Hippocampal formation (tissue), 2 donors: ENCODE measurements around the gene SYF2.

ENCODE experiments used
- DNase-seq, 2 donors: peaks; one replicate each; lab custom pipeline; 2025; lab: John Stamatoyannopoulos, UW

The SYF2 gene

GRCh38 chr1:25184001-25184762 is 48.1 kb downstream of the SYF2 start:
- DNase-seq: no peak

DNA sequence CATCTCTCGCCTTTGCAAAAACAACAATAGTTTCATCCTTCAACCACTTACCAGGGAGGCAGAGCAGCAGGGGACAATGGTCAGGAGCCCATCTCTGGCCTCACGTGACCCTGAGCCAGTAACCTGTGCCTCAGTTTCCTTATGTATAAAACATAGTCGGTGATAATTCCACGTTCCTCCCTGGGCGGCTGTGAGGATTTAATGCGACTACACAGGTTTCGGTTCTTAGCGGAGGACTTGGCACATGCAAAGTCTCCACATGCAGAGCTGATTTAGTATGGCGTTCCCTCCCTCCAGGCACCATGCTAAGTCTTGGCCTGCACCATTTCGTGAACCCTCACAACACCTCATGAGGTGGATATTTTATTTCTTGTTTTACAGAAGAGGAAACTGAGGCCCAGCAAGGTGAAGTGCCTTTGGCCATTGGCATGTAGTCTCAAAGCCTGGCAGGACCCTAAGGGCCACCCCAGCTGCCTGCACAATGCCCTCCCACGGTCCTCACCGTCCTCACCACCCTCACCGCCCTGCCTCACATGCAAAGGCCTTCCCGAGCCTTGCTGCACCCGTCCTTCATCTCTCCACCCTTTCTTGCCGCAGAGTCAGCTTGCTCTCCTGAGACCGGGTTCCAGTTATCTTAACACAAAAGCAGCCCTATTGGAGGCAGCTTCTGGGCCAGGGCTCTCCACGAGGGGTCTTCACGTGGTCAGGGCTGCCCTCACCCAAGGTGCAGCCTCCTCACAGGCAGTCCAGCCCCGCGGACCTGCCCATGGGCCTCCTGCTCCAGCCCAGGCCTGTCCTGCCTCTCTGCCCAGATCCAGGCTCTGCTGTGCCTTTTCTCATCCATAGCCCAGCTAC is 48.9 kb downstream of the SYF2 start:
- DNase-seq: no peak

GRCh38 chr1:25182629-25183028 is 49.7 kb downstream of the SYF2 start:
- DNase-seq: no peak

DNA sequence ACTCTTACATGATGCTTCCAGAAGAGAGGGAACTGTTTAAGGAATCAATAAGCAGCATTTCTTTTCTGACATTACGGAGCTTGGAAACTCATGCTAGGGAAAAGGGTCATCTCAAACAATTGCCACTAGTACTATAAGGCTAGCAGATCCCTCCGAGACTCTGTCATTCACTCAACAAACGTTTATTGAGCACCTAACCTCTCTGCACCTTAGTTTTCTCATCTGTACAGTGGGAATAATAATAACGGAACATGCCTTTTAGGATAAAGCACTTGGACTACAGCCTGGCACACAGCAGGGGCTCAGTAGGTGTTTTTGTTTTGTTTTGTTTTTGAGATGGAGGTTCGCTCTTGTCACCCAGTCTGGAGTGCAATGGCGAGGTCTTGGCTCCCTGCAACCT is 51.3 kb downstream of the SYF2 start:
- DNase-seq: no peak

GRCh38 chr1:25178917-25179561 is 53.3 kb downstream of the SYF2 start:
- DNase-seq: no peak

GRCh38 chr1:25174730-25175612 is 57.3 kb downstream of the SYF2 start:
- DNase-seq: peak; percentile 53 to 68

DNA sequence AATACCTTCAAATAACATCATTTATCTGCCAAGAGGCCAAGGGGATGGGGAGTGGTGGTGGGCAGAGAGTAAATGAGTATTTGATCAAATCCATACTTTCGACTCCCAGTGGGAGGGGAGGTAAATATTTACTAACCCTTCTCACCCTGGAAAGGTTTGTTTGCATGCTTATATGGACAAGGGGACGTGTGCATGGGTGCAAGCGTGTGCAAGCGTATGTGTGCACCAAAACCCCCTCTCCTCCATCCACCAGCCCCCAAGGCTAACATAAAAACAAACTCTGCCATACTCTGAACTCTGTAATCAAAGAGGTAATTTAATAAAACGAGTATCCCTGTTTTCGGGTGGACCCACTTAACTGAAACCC is 58.0 kb downstream of the SYF2 start:
- no peak for DNase-seq

- no peak for DNase-seq
Observed at GRCh38 chr1:25173809-25174340, 58.4 kb downstream of the SYF2 start.
